HG03108 (cell line): ENCODE measurements around the gene TANC2.

Source experiments
- ATAC-seq: cut with Tn5 transposase; IDR thresholded peaks from one replicate; pipeline ENCODE4 v1.9.1; 2021; ENCODE audit warnings: moderate library complexity; ENCODE audit not compliant: unreplicated experiment

TANC2 gene

GRCh38 chr17:62965686-62966425, at the start of gene TANC2:
Gene TANC2, plus strand, starts transcription at chr17:62966235. Its CDS starts 43,325 bp downstream, at chr17:63009560.
- peak; percentile 46 for ATAC-seq

GRCh38 chr17:62916684-62917571, 49.1 kb upstream of the TANC2 start:
- no peak for ATAC-seq

GRCh38 chr17:62919388-62919787, 46.6 kb upstream of the TANC2 start:
- no peak for ATAC-seq

- no peak for ATAC-seq
These were observed 45.7 kb upstream of the TANC2 start for GRCh38 chr17:62920300-62920699.

GRCh38 chr17:62921817-62922216, 44.2 kb upstream of the TANC2 start:
- no peak for ATAC-seq

GRCh38 chr17:62923258-62924150, 42.5 kb upstream of the TANC2 start:
- ATAC-seq: no peak

- ATAC-seq: no peak
These were observed 40.7 kb upstream of the TANC2 start for GRCh38 chr17:62925267-62925836.

GRCh38 chr17:62927083-62927482, 39.0 kb upstream of the TANC2 start:
- ATAC-seq: no peak

- no peak for ATAC-seq
These were observed 36.7 kb upstream of the TANC2 start for GRCh38 chr17:62929320-62929719.

GRCh38 chr17:62931101-62931500, 34.9 kb upstream of the TANC2 start:
- ATAC-seq: no peak

GRCh38 chr17:62933501-62934385, 32.3 kb upstream of the TANC2 start:
- no peak for ATAC-seq

- ATAC-seq: no peak
These were observed 30.9 kb upstream of the TANC2 start for GRCh38 chr17:62935098-62935497.

GRCh38 chr17:62935523-62935922, 30.5 kb upstream of the TANC2 start:
- no peak for ATAC-seq

- ATAC-seq: no peak
These were observed 28.4 kb upstream of the TANC2 start for GRCh38 chr17:62937606-62938005.

GRCh38 chr17:62941358-62941991, 24.6 kb upstream of the TANC2 start:
- ATAC-seq: no peak

GRCh38 chr17:62948370-62948769, 17.7 kb upstream of the TANC2 start:
- no peak for ATAC-seq

GRCh38 chr17:62949036-62949435, 17.0 kb upstream of the TANC2 start:
- no peak for ATAC-seq

- ATAC-seq: no peak
These were observed 16.0 kb upstream of the TANC2 start for GRCh38 chr17:62950067-62950466.

GRCh38 chr17:62955841-62956352, 10.1 kb upstream of the TANC2 start:
- no peak for ATAC-seq
